Upper lobe of left lung (tissue), 4 donors: ENCODE measurements around the gene CUL9.

ENCODE experiments used
- CTCF ChIP-seq, 6 experiments: fragments of 450-650 bp in 4 of 6; fragments of 200-600 bp in 2 of 6; sonication (generic) in 2 of 6; IDR thresholded peaks; one replicate each; pipeline ENCODE4 v1.5.1; 2016 to 2019; ENCODE audit warnings: antibody characterized with exemption in 6 of 6
- EP300 ChIP-seq, 4 donors: sonication (generic); formaldehyde crosslinking; IDR thresholded peaks; one replicate each; pipeline ENCODE4 v1.5.1; 2017; ENCODE audit warnings: antibody characterized with exemption in 4 of 4, control low read depth in 2 of 4
- POLR2A ChIP-seq, 4 donors: fragments of 450-650 bp; IDR thresholded peaks; one replicate each; pipeline ENCODE4 v1.5.1; 2016 to 2017; ENCODE audit warnings: antibody characterized with exemption in 4 of 4, mild to moderate bottlenecking in 2 of 4
- POLR2AphosphoS5 ChIP-seq, 2 donors: sonication (generic); formaldehyde crosslinking; IDR thresholded peaks; one replicate each; pipeline ENCODE4 v1.5.1; 2017; ENCODE audit warnings: antibody characterized with exemption in 2 of 2

- no peak for TF ChIP-seq CTCF (IDR thresholded peaks at IDR 0.05)
- no peak for TF ChIP-seq POLR2AphosphoS5 (IDR thresholded peaks at IDR 0.05)
- no peak for TF ChIP-seq POLR2A (IDR thresholded peaks at IDR 0.05)
- TF ChIP-seq EP300 (IDR thresholded peaks at IDR 0.05): no peak
These were observed 74.8 kb downstream of the CUL9 start for GRCh38 chr6:43256670-43257366.
